AG04449 (cell line): ENCODE results near the gene UBE4B.

Experiments
- CTCF ChIA-PET: fragments of 350-600 bp; formaldehyde crosslinking; extraction: SDS; loops from one replicate; lab custom pipeline; 2021; ENCODE audit warnings: antibody characterized with exemption; lab: Yijun Ruan, JAX
- POLR2A ChIA-PET: fragments of 400-600, 350-600 bp; formaldehyde crosslinking; extraction: SDS; loops from one replicate; lab custom pipeline; 2020; ENCODE audit warnings: antibody characterized with exemption, inconsistent platforms; lab: Yijun Ruan, JAX
- DNase-seq: peaks from one replicate; pipeline ENCODE4 v3.0.0-alpha.2; 2010; ENCODE audit warnings: low read depth, low spot score
- H3K4me3 ChIP-seq: 2 replicates; pipeline ENCODE4 v1.5.1; 2011; ENCODE audit warnings: low read depth, mild to moderate bottlenecking, control low read depth, low read length
- CTCF ChIP-seq: IDR thresholded peaks from one replicate; pipeline ENCODE4 v1.5.1; 2011; ENCODE audit warnings: mild to moderate bottlenecking, moderate library complexity, low read length, control low read depth, inconsistent platforms; ENCODE audit not compliant: insufficient read depth; ENCODE audit errors: missing control alignments

The UBE4B gene

DNA sequence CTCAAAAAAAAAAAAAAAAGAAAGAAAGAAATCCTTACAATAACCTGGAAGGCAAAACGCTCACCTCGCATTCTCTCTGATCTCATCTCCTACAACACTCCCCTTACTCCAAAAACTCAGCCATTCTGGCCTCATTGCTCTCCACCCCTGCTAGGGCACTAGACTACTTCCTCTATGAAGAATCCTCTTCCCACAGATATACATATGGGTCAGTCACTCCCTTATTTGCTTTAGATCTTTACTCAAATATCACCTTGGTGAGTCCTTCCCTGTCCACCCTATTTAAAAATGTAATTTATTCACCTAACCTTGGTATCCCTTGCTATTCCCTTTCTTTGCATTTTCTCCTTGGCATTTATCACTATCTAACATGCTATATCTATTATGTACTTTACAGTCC lies 153.0 kb downstream of the UBE4B start:
- TF ChIP-seq CTCF = no peak
- ChIA-PET POLR2A (no interaction called here), CTCF (interaction anchor here (2.9 kb wide), 1 partner anchor 24 kb away, joined by 20 read pairs; the partner anchor contains the start of gene KIF1B)
- H3K4me3 ChIP-seq = no peak overlapping the region
- no peak for DNase-seq

GRCh38 chr1:10186331-10187025 lies 153.7 kb downstream of the UBE4B start:
- no peak overlapping the region for H3K4me3 ChIP-seq
- no peak for DNase-seq
- no peak for TF ChIP-seq CTCF
- POLR2A ChIA-PET = no interaction called here
- CTCF ChIA-PET = interaction anchor here (1.3 to 2.9 kb wide), 2 partner anchors 16 to 23 kb away, joined by 3 to 20 read pairs; partner anchors contain the start of gene KIF1B

DNA sequence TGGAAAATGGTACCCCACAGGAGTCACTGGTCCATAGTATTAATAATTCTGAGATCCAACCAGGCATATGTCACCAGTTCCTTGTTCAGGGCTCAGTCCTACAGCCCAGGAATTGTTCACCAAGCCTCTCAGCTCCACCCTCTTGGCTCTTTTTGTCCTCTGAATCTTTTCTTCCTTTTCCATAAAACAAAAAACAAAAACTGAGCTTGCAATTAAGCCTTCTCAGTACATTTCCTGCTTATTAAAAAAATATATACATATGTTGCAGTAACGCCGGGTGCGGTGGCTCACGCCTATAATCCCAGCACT lies 154.2 kb downstream of the UBE4B start:
- H3K4me3 ChIP-seq = no peak overlapping the region
- ChIA-PET POLR2A (no interaction called here), CTCF (interaction anchor here (0.8 to 2.9 kb wide), 3 partner anchors 17 to 23 kb away, joined by 3 to 20 read pairs (median 4); partner anchors contain the start of gene KIF1B)
- DNase-seq = no peak
- no peak for TF ChIP-seq CTCF

DNA sequence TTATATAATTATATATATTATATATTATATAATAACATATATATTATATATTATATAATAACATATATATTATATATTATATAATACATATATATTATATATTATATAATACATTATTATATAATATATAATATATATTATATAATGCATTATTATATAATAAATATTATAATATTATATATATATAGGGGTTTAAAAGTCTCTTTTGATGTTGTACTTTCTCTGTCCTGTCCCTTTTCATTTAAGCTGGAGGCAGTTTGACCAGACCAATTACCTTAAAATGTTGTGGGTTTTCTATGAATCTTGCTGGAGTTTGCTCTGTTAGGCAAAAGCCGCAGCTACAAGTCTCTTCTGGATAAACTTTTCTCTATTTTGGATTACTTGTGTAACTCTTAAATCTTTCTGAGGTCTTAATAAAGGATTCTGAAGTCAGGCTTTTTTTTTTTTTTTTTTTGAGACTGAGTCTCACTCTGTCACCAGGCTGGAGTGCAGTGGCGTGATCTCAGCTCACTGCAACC lies 155.4 kb downstream of the UBE4B start:
- no peak for DNase-seq
- ChIA-PET CTCF (interaction anchor here (0.6 to 1.5 kb wide), 2 partner anchors 22 to 563 kb away, joined by 4 to 9 read pairs; partner anchors contain the start of gene KIF1B), POLR2A (no interaction called here)
- H3K4me3 ChIP-seq = no peak overlapping the region
- no peak for TF ChIP-seq CTCF

DNA sequence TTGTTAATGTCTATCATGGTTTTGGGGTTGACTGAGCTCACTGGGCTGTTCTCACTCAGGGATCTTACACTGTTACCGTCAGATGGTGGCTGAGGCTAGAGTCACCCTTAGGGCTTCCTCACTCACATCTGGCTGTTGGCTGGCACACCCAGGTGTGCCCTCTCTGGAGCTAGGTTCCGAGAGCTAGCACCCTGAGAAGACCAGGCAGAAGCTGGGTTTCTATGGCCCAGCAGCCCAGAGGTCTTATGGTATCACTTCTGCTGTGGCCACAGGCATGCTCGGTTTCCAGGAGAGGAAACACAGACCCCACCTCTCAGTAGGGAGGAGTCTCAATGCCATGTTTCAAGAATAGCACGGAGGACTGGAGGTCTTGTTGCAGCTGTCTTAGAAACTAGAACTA lies 156.9 kb downstream of the UBE4B start:
- ChIA-PET CTCF (no interaction called here), POLR2A (interaction anchor here (0.6 kb wide), 1 partner anchor 21 kb away, joined by 4 read pairs; the partner anchor contains the start of gene KIF1B)
- H3K4me3 ChIP-seq = no peak overlapping the region
- TF ChIP-seq CTCF = no peak
- no peak for DNase-seq

- no peak for DNase-seq
- POLR2A ChIA-PET = no interaction called here
- H3K4me3 ChIP-seq = no peak overlapping the region
- CTCF ChIA-PET = interaction anchor here (4.3 kb wide), 1 partner anchor 17 kb away, joined by 47 read pairs; the partner anchor contains the start of gene KIF1B
- TF ChIP-seq CTCF = no peak
Observed at GRCh38 chr1:10192263-10192662, 159.5 kb downstream of the UBE4B start.
